ENCODE measurements around the gene FAM13A.
"Not testable (repeated sequence)": the region's sequence is repeated elsewhere in the genome, so short reads cannot be mapped to it uniquely, and the experiment has no call there.

FAM13A gene

DNA sequence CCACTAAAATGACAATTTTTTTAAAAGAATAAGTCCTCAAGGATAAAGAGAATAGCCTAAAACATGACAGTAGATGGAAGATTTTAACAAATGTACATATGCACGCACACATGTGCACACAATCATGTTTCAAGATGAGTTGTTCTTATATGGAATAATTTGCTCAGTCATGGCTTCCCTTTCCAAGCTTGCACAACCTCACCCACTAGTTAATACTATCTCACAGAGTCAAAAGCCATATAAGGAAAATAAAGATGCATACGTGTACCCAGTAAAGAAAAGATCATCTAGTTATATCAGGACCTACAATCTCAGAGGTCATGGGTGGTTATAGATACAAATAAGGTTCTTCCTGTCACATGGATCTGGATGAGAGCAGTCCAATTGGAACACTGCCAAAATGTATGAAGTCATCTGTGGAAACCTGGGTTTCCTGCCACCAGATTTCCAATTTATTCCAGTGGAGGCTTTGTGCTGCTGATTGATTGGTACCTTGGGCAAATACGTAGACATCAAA lies 56.1 kb downstream of the FAM13A start:
- in situ Hi-C loops (cut with MboI; ENCODE audit: low sequenced_read_pairs) = no loop called here

- in situ Hi-C loops (cut with MboI; ENCODE audit: low sequenced_read_pairs) = no loop called here
Measured at GRCh38 chr4:89000382-89000781, 56.6 kb downstream of the FAM13A start.

- in situ Hi-C loops (cut with MboI; ENCODE audit: low sequenced_read_pairs) = no loop called here
Measured at GRCh38 chr4:88999392-88999930, 57.5 kb downstream of the FAM13A start.

GRCh38 chr4:88998891-88999290 lies 58.1 kb downstream of the FAM13A start:
- in situ Hi-C loops (cut with MboI; ENCODE audit: low sequenced_read_pairs) = no loop called here

- in situ Hi-C loops (cut with MboI; ENCODE audit: low sequenced_read_pairs) = no loop called here
Measured at GRCh38 chr4:88998001-88998400, 59.0 kb downstream of the FAM13A start.

- in situ Hi-C loops (cut with MboI; ENCODE audit: low sequenced_read_pairs) = no loop called here
Measured at GRCh38 chr4:88995874-88996273, 61.1 kb downstream of the FAM13A start.

DNA sequence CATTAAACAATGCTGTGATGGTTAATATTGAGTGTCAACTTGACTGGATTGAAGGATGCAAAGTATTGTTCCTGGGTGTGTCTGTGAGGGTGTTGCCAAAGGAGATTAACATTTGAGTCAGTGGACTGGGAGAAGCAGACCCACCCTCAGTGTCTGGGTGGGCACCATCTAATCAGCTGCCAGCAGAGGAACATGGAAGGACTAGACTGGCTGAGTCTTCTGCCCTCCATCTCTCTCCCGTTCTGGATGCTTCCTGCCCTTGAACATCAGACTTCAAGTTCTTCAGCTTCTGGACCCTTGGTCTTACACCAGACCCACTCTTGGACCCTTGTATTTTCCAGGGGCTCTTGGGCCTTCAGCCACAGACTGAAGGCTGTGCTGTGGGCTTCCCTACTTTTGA lies 61.7 kb downstream of the FAM13A start:
- in situ Hi-C loops (cut with MboI; ENCODE audit: low sequenced_read_pairs) = not testable (repeated sequence)

DNA sequence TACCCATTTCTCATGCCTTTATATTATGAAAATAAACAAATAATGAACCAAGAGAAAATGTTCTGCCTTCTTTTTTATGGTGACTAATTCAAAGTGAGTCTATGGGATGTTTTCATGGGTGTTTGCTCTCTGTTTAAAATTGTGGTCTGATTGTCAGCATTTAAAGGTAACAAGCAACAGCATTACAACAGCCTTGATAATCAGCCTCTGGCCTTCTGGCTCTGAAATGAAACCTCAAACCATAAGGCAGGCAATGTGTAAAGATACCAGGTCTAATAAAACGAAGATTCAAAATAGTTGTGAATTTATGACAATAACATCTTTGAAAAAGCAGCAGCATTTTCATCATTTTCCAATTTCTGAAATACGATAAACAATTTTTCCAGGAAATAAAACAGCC lies 63.7 kb downstream of the FAM13A start:
- in situ Hi-C loops (cut with MboI; ENCODE audit: low sequenced_read_pairs) = no loop called here

DNA sequence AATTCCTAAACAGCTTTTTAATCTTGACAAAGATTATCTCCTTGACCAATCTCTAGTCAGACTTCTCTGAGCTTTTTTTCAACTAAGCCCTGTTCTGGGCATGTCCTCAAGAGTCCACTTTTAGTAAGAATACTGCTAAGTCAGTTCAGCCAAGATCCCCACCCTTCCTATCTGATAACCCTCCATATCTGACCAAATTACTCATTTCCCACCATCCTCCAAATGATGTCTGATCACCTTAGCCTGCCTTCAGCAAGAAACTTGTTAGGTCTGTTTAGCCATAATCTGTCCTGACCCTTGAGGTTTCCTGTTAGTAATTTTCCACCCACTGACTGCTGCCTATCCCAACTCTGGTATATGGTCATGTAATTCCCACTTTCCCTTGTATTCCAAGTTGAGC lies 65.2 kb downstream of the FAM13A start:
- in situ Hi-C loops (cut with MboI; ENCODE audit: low sequenced_read_pairs) = no loop called here

- in situ Hi-C loops (cut with MboI; ENCODE audit: low sequenced_read_pairs) = no loop called here
Measured at GRCh38 chr4:88989990-88990389, 67.0 kb downstream of the FAM13A start.

GRCh38 chr4:88985088-88985773 lies 71.8 kb downstream of the FAM13A start:
- in situ Hi-C loops (cut with MboI; ENCODE audit: low sequenced_read_pairs) = no loop called here

DNA sequence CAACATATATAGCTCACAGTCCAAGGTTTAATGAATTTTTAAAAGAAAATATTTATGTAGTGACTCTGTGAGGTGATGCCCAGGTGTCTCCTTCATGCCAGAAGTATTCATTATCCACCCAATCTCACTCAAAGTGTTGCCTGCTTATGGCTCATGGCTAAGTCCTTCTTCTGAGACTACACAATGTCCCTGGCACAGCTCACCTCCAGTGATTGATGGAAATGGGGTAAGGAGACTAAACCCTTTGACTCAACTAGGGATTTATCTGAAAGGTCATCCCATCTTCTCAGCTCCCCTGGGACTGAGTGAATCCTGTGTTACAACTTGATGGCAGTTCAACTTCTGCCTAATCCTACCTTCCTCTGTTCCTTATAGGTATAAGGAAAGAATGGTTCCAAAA lies 74.2 kb downstream of the FAM13A start:
- in situ Hi-C loops (cut with MboI; ENCODE audit: low sequenced_read_pairs) = no loop called here

- in situ Hi-C loops (cut with MboI; ENCODE audit: low sequenced_read_pairs) = no loop called here
Measured at GRCh38 chr4:88981993-88982392, 75.0 kb downstream of the FAM13A start.

GRCh38 chr4:88981556-88981955 lies 75.4 kb downstream of the FAM13A start:
- in situ Hi-C loops (cut with MboI; ENCODE audit: low sequenced_read_pairs) = no loop called here

- in situ Hi-C loops (cut with MboI; ENCODE audit: low sequenced_read_pairs) = no loop called here
Measured at GRCh38 chr4:88979276-88979675, 77.7 kb downstream of the FAM13A start.

- in situ Hi-C loops (cut with MboI; ENCODE audit: low sequenced_read_pairs) = no loop called here
Measured at GRCh38 chr4:88976775-88977035, 80.3 kb downstream of the FAM13A start.

DNA sequence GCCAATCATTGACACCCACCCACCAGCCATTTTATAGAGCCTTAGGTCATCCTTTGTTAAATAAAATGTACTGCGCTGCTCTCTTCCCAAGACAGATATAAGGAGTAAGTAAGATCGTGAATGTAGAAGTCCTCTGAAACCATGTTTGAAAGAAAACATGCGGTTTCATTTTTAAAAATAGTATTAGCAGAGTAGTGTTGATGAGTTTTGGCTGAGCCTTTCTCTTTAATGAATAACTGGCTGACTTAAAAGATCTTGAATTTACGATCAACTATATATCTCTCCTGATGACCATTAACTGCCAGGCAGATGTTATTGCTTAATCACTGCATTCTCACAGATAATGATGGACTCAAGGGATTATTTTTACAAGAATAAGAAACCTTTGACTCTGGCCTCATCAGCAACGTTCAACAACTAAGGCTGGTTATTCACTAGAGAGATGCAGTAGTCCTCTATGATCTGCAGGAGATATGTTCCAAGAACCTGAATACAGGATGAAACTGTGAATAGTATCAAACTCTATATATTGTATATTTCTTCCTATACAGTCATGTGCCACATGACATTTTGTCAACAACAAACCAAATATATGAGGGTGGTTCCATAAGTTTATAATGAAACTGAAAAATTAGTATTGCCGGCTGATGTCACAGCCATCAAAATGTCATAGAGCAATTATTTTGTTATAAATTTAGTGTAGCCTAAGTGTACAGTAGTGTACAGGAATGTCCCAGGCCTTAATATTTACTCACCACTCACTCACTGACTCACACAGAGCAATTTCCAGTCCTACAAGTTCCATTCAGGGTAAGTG lies 80.8 kb downstream of the FAM13A start:
- in situ Hi-C loops (cut with MboI; ENCODE audit: low sequenced_read_pairs) = no loop called here

DNA sequence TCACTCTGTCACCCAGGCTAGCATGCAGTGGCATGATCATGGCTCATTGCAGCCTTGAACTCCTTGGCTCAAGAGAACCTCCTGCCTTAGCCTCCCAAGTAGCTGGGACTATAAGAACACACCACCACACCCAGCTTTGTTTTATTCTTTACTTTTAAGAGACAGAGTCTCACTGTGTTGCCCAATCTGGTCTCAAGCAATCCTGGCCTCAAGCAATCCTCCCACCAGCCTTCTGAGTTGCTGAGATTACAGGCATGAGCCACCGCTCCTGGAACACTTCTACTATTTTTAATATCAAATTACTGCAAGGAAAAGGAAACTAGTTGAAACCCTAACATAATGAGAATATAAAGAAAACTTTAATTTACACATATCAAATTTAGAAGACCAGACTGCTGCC lies 85.4 kb downstream of the FAM13A start:
- in situ Hi-C loops (cut with MboI; ENCODE audit: low sequenced_read_pairs) = no loop called here

GRCh38 chr4:88969746-88970145 lies 87.2 kb downstream of the FAM13A start:
- in situ Hi-C loops (cut with MboI; ENCODE audit: low sequenced_read_pairs) = no loop called here

DNA sequence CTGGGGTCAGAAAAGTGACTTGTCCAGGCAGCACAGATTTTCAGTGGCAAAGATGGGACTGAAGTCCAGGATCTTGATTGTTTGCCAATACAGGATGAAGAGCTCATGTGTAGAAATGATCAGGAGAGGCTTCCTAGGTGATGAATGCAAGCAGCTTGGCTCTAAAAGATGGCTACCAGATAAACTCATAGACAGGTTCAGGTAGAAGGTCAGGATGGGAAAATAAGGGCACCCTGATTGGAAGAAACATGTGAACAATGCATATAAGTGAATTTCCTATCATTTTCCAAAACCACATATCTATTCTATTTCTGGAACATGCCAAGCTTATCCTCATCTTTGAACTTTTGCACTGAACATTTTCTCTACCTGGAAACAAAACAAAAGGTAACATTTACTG lies 87.7 kb downstream of the FAM13A start:
- in situ Hi-C loops (cut with MboI; ENCODE audit: low sequenced_read_pairs) = no loop called here

DNA sequence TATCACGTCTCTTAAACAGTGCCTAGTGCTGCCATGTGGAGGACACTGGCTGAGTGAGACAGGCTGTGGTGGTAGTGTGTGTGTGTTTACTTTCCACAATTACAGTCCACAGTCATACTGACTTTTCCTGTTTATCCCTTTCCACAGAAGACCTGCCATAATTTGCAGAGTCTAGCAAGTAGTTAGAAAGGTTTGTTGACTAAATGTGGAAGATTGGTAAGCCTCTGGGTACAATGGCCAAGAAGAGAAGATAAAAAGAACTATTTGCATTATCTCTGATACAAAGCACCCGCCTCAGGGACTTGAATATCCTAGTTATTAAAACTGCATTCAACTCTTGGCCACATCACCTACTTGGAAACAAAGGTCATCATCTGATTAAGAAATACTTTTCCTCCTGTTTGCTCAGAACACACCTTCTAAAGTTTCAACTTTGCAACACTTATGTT lies 89.1 kb downstream of the FAM13A start:
- in situ Hi-C loops (cut with MboI; ENCODE audit: low sequenced_read_pairs) = no loop called here

DNA sequence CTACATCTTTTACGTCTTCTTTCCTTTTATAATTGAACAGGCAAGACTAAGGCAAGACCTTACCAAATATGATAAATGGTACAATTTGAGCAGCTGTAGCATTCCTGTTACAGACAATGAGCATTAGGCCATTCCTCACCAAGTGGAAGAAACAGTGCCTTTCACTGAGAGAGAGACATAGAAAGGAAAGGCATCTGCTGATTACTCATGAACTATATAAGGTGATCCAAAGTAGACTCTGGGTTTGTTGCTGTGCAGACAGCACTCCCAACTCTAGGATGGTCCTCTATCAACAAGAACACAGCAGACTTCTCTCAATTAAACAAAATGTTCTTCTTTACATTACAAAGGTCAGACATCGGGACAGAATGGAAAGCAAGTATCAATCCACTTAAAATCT lies 91.9 kb downstream of the FAM13A start:
- in situ Hi-C loops (cut with MboI; ENCODE audit: low sequenced_read_pairs) = no loop called here

Measured in hTERT RPE-1 (cell line).